Adipose tissue (tissue), 3 donors: ENCODE measurements around the gene FARP2. TPM values are rescaled to one million over a fixed set of nuclear protein-coding genes. Genes with fewer than 3 reads are reported as not detected.
"Not testable (repeated sequence)": the region's sequence is repeated elsewhere in the genome, so short reads cannot be mapped to it uniquely, and the experiment has no call there.

Experiments
- H3K27ac ChIP-seq: one replicate; pipeline ENCODE4 v1.5.1; 2013; ENCODE audit warnings: low read depth, low read length
- WGBS, 3 donors: extraction: QIAGEN DNeasy Blood & Tissue Kit; methylation state at CpG; one replicate each; pipeline ENCODE4 v1.1.7; 2013; 5-methylcytosine and 5-hydroxymethylcytosine counted together
- polyA plus RNA-seq, 3 donors: library from polyadenylated mRNA; stranded (reverse); fragments of 200-250 nt; gene quantifications; one replicate each; pipeline ENCODE4 v1.2.3, GENCODE V29; 2013
- donor health status: healthy with polysubstance abuse.
- donor health status: Bipolar disorder and iron deficiency.
- donor health status: healthy.

Gene FARP2
- polyA plus RNA-seq, 3 donors, result 10.2 to 17.5 (median 14.1) TPM

DNA sequence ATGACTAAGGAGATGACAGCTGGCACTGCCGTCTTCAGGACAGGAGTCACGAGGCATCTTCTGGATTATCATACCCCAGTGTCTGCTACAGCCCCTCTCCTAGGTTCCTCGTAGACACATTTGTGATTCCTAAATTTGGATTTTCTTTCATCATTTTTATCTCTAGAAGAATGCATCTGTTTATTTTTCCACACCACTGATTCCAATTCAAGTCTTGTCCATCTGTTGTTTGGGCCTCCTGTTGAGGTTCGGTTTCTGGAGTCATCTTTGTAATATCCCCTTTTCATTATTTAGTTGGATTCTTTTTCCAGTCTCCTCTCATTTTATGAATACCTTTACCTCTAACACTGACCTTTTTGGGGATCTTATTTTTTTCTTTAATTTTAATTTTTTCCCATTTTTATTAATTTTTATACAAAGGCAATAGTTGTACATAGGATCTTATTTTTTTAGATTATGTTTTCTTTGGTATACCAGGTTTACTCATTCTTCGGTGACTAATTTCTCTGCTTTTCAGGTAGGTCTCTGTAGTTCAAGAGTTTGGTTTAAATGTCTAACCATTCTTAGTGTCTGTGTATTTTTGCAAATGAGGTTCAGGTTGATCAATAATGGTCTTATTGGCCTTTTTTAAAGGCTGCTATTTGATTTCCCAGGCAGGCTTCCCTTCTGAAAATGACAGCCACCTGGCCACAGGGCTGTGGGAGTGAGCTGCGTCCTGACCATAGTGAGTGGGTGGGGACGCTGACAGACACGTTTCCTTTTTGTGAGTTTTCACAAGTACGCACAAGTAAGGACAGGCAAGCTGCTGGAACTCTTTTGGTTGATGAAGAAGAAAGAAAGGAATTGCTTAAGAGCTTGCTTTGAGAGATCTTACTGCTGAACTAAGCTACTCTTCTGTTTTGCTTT is 34.5 kb downstream of the FARP2 start:
- no peak overlapping the region for H3K27ac ChIP-seq
- 92 to 94% (median 92%) methylated on average over 9 of the region's 9 CpGs for WGBS, 3 donors

DNA sequence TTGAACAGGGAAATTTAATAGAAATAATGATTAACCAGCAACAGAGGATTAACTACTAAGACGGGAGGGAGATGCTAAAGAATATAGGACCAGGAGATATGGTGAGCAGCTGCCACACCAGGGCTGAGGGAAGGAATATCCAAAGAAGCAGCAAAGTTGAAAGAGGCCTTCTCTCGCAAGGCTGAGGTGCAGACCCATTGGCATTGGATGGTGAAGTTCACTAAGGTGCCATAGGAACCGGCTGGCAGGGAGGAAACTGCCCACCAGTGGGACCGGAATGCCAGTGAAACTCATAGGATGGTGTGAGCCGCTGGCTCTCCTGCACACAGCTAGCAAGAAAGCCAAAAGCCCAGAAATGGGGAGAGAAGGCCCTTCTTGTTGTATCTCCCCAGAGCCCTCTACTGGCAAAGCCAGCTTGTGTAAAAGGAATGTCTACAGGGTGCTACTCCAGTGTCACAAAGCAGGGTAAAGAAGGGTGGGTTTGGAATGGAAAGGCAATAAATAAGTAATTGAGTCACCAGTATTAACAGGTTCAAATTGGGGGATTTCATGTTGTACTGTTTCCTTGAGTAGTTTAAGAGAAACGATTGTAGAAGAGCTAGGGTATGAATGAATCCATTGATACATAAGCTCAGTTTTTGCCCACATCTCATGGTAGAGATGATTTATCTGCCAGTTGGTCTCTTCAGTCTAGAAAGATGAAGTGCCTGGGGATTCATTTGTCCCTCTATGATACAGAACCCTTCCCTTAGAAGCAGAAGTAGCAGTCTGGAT is 36.0 kb downstream of the FARP2 start:
- no peak overlapping the region for H3K27ac ChIP-seq
- 57 to 83% (median 81%) methylated on average over 6 of the region's 6 CpGs for WGBS, 3 donors

- not testable (repeated sequence) for H3K27ac ChIP-seq
- WGBS, 3 donors, result 89 to 96% (median 94%) methylated on average over 4 of the region's 4 CpGs
Observed at GRCh38 chr2:241392753-241393152, 36.7 kb downstream of the FARP2 start.

- no peak overlapping the region for H3K27ac ChIP-seq
- 64 to 95% (median 94%) methylated on average over 3 of the region's 3 CpGs for WGBS, 3 donors
Observed at GRCh38 chr2:241393524-241394196, 37.6 kb downstream of the FARP2 start.

GRCh38 chr2:241396809-241397208 is 40.7 kb downstream of the FARP2 start:
- 93 to 95% (median 93%) methylated on average over 6 of the region's 6 CpGs for WGBS, 3 donors
- not testable (repeated sequence) for H3K27ac ChIP-seq

DNA sequence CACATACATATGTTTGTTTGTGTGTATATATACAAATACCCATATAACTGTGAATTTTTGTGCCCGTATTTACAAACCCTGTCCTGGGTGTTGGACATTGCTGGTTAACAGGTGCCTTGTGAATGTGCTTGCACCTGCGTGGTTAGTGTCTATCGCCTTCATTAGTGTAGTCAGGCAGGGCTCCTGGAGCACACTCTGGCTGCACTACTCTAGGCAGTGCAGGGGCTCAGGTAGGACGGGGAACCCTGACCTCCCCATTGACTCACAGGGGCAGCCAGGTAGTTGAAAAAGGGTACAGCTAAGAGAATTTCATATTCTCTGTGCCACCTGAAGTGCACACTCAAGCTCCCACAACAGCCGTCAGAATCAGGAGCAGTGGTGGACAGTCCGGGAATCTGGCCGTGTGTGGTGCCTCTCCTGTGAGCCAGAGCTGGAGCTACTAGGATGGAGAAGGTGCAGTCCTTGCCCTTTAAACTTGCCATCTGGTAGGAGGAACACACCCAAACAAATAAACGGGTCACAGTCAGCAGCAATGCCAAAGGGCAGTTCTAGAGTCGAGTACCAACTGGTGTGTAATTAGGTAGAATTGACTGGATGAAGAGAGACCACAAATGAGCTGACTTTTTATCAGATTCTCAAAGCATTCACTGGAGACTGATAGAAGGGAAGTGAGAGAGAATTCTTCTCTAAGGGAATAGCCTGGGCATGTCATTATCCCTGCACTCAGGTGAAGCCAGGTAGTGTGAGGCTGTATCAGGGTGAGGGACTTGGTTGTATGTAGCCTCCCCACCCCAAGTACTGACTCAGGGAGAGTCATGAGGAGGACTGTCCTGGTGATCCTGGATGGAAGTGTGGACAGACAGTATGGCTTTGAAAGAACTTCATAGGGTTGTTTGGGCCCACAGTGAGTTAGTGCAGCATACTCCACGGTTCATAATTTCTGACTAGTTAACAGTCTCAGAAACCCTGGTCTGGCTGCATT is 44.1 kb downstream of the FARP2 start:
- H3K27ac ChIP-seq, result no peak overlapping the region
- 65 to 90% (median 90%) methylated on average over 10 of the region's 10 CpGs for WGBS, 3 donors

DNA sequence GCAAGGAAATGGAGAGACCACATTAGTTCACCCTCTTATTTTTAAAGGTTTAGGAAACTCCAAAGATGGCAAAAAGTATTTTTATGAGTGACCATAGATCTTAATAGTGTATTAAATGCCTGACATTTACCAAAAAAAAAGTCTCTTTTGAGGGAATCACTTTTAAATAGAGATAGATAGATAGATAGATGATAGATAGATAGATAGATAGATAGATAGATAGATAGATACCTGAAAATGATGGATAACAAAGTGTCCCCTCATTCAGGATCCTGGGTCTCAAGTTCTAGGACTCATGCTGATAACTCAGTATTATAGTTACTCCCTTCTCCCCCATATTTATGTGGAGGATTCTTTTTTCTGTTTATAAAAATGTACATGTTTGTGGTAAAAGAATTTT is 52.8 kb downstream of the FARP2 start:
- H3K27ac ChIP-seq, result no peak overlapping the region

- WGBS, 3 donors, result 75 to 91% (median 81%) methylated on average over 9 of the region's 9 CpGs
- H3K27ac ChIP-seq, result no peak overlapping the region
Observed at GRCh38 chr2:241410739-241411176, 54.7 kb downstream of the FARP2 start.

DNA sequence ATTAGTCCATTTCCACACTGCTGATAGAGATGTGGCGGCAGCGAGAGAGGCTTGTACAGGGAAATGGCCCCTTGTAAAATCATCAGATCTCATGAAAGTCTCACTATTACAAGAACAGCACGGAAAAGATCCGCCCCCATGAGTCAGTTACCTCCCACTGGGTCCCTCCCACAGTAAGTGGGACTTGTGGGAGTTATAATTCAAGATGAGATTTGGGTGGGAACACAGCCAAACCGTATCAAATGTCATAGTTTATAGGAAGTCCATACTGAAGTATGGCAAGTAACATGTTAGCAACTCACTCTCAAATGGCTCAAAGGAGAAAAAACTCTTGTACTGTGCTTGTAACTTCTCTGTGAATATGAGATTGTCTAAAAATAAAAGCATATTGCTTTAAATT is 56.1 kb downstream of the FARP2 start:
- no peak overlapping the region for H3K27ac ChIP-seq
- WGBS, 3 donors, result 54 to 73% (median 62%) methylated on average over 5 of the region's 5 CpGs

GRCh38 chr2:241413501-241413900 is 57.4 kb downstream of the FARP2 start:
- 88 to 96% (median 93%) methylated on average over 5 of the region's 5 CpGs for WGBS, 3 donors
- H3K27ac ChIP-seq, result not testable (repeated sequence)

DNA sequence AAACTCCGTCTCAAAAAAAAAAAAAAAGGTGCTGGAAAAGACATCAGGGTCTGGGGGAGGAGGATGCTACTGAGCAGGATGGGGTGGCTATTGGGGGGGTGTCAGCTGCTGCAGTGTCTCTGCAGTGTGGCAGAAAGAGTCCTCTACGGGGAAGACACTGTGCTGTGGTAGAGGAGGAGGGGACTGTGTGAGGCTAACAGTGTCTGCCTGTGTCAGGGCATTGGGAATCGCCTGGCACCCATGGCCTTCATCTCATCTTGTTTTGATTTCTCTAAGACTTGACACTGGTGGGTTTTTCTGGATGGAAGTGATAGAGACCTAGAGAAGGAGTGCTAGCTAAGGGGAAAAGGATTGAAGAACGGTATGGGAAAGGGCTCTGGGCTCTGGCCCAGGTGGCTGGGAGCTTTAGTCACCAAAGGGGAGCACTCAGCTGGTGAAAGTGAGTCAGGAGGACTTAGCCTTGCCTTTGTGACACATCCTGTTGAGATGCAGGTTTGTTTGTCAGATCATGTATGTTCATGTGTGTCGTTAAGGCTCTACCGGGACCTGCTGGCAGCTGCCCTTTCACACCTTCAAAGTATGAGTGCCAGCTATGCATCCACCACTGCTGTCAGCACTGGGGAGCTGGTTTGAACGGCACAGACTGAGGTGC is 58.0 kb downstream of the FARP2 start:
- 88 to 96% (median 91%) methylated on average over 7 of the region's 7 CpGs for WGBS, 3 donors
- no peak overlapping the region for H3K27ac ChIP-seq

- no peak overlapping the region for H3K27ac ChIP-seq
- WGBS, 3 donors, result 92 to 98% (median 97%) methylated on average over 3 of the region's 3 CpGs
Observed at GRCh38 chr2:241415196-241415595, 59.1 kb downstream of the FARP2 start.

GRCh38 chr2:241417626-241418025 is 61.5 kb downstream of the FARP2 start:
- no peak overlapping the region for H3K27ac ChIP-seq
- WGBS, 3 donors, result 68 to 90% (median 89%) methylated on average over 6 of the region's 6 CpGs

- no peak overlapping the region for H3K27ac ChIP-seq
- WGBS, 3 donors, result 91 to 95% (median 93%) methylated on average over 3 of the region's 3 CpGs
Observed at GRCh38 chr2:241421330-241421729, 65.2 kb downstream of the FARP2 start.

GRCh38 chr2:241421942-241422341 is 65.9 kb downstream of the FARP2 start:
- H3K27ac ChIP-seq, result not testable (repeated sequence)
- 96 to 98% (median 98%) methylated on average over 4 to 5 of the region's 5 CpGs for WGBS, 3 donors

- 94 to 100% (median 94%) methylated on average over 1 of the region's 1 CpG for WGBS, 3 donors
- no peak overlapping the region for H3K27ac ChIP-seq
Observed at GRCh38 chr2:241422350-241422749, 66.3 kb downstream of the FARP2 start.

DNA sequence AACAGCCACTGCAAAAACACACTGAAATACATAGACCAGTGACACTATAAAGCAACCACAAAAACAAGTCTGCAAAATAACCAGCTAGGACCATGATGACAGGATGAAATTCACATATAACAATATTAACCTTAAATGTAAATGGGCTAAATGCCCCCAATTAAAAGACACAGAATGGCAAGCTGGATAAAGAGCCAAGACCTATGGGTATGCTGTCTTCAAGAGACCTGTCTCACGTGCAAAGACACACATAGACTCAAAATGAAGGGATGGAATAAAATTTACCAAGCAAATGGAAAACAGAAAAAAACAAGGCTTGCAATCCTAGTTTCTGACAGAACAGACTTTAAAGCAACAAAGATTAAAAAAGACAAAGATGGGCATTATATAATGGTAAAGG is 67.4 kb downstream of the FARP2 start:
- not testable (repeated sequence) for H3K27ac ChIP-seq
- 95 to 97% (median 97%) methylated on average over 1 of the region's 1 CpG for WGBS, 3 donors
